ENCODE results near the gene PLSCR3. TPM values are rescaled to one million over a fixed set of nuclear protein-coding genes. Genes with fewer than 3 reads are reported as not detected.

The PLSCR3 gene
- total RNA-seq, 4 donors from 2014 or later, result 18.3 to 21.6 (median 19.9) TPM

DNA sequence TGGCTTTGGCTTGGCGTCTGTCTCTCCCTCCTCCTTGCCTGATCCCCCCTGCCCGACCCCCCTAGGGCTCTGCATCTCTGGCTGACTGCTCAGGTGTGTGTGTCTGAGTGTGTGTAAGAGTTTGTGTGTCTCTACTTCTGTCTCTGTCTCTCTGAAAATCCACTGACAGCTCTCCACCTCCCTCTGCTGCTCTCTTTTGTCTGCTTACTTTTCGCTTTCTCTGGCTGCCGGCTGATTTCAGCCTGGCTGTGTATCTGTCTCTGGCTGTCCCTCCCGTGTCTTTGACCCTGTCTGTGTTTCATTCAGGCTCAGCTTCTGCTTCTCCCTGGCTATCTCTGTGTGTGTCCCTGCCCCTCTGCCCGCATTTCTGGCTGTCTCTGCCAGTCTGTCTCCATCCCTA lies 22.0 kb upstream of the PLSCR3 start:
- no peaks in the 10 kb centered on the region for H3K36me3 ChIP-seq
- H3K4me1 ChIP-seq, result no peaks in the 10 kb centered on the region
- WGBS, 2 donors, result 74 to 88% methylated on average over 6 of the region's 6 CpGs
- DNase-seq, result no peak
- intact Hi-C loops (cut with DNase I), result no loop called here
- no peak for TF ChIP-seq POLR2A (IDR thresholded peaks at IDR 0.05)
- TF ChIP-seq, protein P1, sequence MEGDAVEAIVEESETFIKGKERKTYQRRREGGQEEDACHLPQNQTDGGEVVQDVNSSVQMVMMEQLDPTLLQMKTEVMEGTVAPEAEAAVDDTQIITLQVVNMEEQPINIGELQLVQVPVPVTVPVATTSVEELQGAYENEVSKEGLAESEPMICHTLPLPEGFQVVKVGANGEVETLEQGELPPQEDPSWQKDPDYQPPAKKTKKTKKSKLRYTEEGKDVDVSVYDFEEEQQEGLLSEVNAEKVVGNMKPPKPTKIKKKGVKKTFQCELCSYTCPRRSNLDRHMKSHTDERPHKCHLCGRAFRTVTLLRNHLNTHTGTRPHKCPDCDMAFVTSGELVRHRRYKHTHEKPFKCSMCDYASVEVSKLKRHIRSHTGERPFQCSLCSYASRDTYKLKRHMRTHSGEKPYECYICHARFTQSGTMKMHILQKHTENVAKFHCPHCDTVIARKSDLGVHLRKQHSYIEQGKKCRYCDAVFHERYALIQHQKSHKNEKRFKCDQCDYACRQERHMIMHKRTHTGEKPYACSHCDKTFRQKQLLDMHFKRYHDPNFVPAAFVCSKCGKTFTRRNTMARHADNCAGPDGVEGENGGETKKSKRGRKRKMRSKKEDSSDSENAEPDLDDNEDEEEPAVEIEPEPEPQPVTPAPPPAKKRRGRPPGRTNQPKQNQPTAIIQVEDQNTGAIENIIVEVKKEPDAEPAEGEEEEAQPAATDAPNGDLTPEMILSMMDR (IDR thresholded peaks at IDR 0.05), result no peak
- no peaks in the 10 kb centered on the region for H3K27me3 ChIP-seq
- no peak overlapping the region for H3K27ac ChIP-seq
- no peak overlapping the region for H3K4me3 ChIP-seq (replicated peaks in 1 of 3)
- H3K9me3 ChIP-seq, result no peaks in the 10 kb centered on the region

DNA sequence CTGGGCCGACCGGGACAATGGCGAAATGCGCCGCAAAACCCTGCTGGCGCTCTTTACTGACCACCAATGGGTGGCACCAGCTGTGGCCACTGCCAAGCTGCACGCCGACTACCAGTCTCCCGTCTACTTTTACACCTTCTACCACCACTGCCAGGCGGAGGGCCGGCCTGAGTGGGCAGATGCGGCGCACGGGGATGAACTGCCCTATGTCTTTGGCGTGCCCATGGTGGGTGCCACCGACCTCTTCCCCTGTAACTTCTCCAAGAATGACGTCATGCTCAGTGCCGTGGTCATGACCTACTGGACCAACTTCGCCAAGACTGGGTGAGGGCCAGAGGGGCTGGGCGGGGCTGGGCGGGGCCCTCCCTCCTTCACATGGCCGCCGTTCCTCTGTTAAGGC lies 21.5 kb upstream of the PLSCR3 start:
- Histone ChIP-seq H3K4me1 (no peaks in the 10 kb centered on the region), H3K4me3 (replicated peaks in 1 of 3) (no peak overlapping the region), H3K27ac (no peak overlapping the region), H3K27me3 (no peaks in the 10 kb centered on the region), H3K9me3 (no peaks in the 10 kb centered on the region), H3K36me3 (no peaks in the 10 kb centered on the region)
- WGBS, 2 donors, result 89 to 93% methylated on average over 21 to 23 of the region's 23 CpGs
- no peak for DNase-seq
- TF ChIP-seq POLR2A (IDR thresholded peaks at IDR 0.05), result no peak
- TF ChIP-seq, protein P1 (IDR thresholded peaks at IDR 0.05), result no peak
- intact Hi-C loops (cut with DNase I), result no loop called here

DNA sequence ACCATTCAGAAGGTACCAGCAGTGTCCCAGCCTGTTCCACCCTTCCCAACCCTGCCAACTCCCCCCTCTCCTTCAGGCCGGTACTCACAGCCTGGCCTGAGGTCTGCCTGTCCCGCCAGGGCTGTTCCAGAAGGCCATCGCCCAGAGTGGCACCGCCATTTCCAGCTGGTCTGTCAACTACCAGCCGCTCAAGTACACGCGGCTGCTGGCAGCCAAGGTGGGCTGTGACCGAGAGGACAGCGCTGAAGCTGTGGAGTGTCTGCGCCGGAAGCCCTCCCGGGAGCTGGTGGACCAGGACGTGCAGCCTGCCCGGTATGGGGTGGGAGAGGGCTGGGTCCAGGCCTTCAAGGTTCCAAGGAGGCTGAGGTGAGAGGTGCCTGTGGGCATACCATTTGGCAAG lies 20.5 kb upstream of the PLSCR3 start:
- TF ChIP-seq, protein P1 (IDR thresholded peaks at IDR 0.05), result no peak
- TF ChIP-seq POLR2A (IDR thresholded peaks at IDR 0.05), result no peak
- Histone ChIP-seq H3K27me3 (no peaks in the 10 kb centered on the region), H3K4me1 (no peaks in the 10 kb centered on the region), H3K4me3 (replicated peaks in 1 of 3) (no peak overlapping the region), H3K36me3 (no peaks in the 10 kb centered on the region), H3K27ac (no peak overlapping the region), H3K9me3 (no peaks in the 10 kb centered on the region)
- intact Hi-C loops (cut with DNase I), result no loop called here
- DNase-seq, result no peak
- 82 to 84% methylated on average over 7 to 13 of the region's 14 CpGs for WGBS, 2 donors

DNA sequence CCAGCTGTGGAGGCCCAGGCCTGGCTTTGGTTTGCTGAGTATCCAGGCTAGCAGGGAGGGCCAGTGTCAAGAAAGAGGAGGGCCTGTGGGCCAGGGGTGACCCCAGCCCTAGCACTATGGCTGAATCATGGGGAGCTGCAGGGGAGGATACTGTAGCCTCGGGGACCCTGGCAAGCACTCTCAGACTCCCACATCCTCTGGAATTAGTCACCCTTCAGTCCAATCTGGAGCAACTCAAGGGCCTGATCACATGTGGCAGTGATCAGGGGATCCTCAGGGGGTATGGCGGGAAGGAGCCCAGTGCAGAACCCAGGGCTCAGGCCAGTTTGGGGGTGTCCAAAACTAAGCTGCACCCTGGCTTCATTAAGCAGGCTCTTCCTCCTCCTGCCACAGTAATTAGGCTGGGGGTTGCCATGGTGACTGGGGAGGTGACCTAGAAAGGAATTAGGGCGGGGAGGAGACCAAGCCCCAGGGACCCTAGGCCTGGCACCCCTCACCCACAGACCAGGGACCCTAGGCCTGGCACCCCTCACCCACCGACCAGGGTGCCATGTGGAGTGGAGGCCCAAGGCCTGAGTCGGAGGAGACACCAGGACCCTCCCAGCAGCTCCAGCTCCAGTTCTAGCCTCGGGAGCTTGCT lies 19.1 kb upstream of the PLSCR3 start:
- H3K9me3 ChIP-seq, result no peaks in the 10 kb centered on the region
- no peak overlapping the region for H3K4me3 ChIP-seq (replicated peaks in 1 of 3)
- WGBS, 2 donors, result 77 to 79% methylated on average over 5 to 6 of the region's 6 CpGs
- no peak for DNase-seq
- no peaks in the 10 kb centered on the region for H3K27me3 ChIP-seq
- H3K36me3 ChIP-seq, result no peaks in the 10 kb centered on the region
- H3K27ac ChIP-seq, result no peak overlapping the region
- intact Hi-C loops (cut with DNase I), result no loop called here
- TF ChIP-seq, protein P1 (IDR thresholded peaks at IDR 0.05), result no peak
- TF ChIP-seq POLR2A (IDR thresholded peaks at IDR 0.05), result no peak
- no peaks in the 10 kb centered on the region for H3K4me1 ChIP-seq

DNA sequence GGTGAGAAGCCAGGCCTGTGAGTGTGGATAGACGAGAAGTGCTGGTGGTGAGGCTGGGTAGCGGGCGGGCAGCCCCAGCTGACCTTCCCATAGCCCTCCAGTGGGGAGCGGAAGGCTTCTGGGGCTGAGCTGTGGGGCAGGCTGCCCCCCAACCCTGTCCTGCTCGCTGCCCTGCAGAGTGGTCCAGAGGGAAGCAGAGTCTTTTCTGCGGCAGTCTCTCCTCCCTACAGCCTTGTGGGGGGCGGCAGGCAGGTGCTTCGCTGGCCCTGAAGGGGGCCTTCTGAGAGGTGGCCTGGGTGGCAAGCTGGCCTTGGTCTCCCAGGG lies 17.1 kb upstream of the PLSCR3 start:
- no peak overlapping the region for H3K4me3 ChIP-seq (replicated peaks in 1 of 3)
- 87 to 95% methylated on average over 6 to 8 of the region's 8 CpGs for WGBS, 2 donors
- H3K36me3 ChIP-seq, result no peaks in the 10 kb centered on the region
- no peak for DNase-seq
- TF ChIP-seq POLR2A (IDR thresholded peaks at IDR 0.05), result no peak
- TF ChIP-seq, protein P1 (IDR thresholded peaks at IDR 0.05), result no peak
- intact Hi-C loops (cut with DNase I), result no loop called here
- no peaks in the 10 kb centered on the region for H3K4me1 ChIP-seq
- no peak overlapping the region for H3K27ac ChIP-seq
- H3K9me3 ChIP-seq, result no peaks in the 10 kb centered on the region
- no peaks in the 10 kb centered on the region for H3K27me3 ChIP-seq

Measured in thyroid gland (tissue), 4 donors.